GM10266 (cell line): ENCODE data around the gene TBATA.

Experiments used
- DNase-seq: peaks from one replicate; pipeline ENCODE4 v3.0.0; 2012; ENCODE audit errors: extremely low spot score
- CTCF ChIP-seq: IDR thresholded peaks from 2 replicates; pipeline ENCODE4 v1.5.1; 2012; ENCODE audit warnings: mild to moderate bottlenecking, low read depth; ENCODE audit not compliant: control insufficient read depth, insufficient read depth; ENCODE audit errors: missing control alignments

TBATA gene

GRCh38 chr10:70782746-70783680, 2.2 kb downstream of the TBATA start:
- no peak for DNase-seq

GRCh38 chr10:70782086-70782745, 3.0 kb downstream of the TBATA start:
- no peak for DNase-seq

More at GRCh38 chr10:70782746-70783680, 2.2 kb downstream of the TBATA start:
- no peak for TF ChIP-seq CTCF

GRCh38 chr10:70781461-70782051, 3.6 kb downstream of the TBATA start:
- no peak for DNase-seq
- TF ChIP-seq CTCF, result no peak

More at GRCh38 chr10:70782086-70782745, 3.0 kb downstream of the TBATA start:
- no peak for TF ChIP-seq CTCF

GRCh38 chr10:70780772-70781171, 4.4 kb downstream of the TBATA start:
- no peak for DNase-seq
- no peak for TF ChIP-seq CTCF

- no peak for TF ChIP-seq CTCF
- DNase-seq, result no peak
Measured at GRCh38 chr10:70780370-70780760, 4.8 kb downstream of the TBATA start.

GRCh38 chr10:70779511-70780369, 5.4 kb downstream of the TBATA start:
- DNase-seq, result peak; percentile 2
- no peak for TF ChIP-seq CTCF
